ENCODE data around the gene HIRA. TPM values are rescaled to one million over a fixed set of nuclear protein-coding genes. Genes with fewer than 3 reads are reported as not detected.

The HIRA gene
- polyA plus RNA-seq, 1 donor from 2014 or later: 38.1 TPM

DNA sequence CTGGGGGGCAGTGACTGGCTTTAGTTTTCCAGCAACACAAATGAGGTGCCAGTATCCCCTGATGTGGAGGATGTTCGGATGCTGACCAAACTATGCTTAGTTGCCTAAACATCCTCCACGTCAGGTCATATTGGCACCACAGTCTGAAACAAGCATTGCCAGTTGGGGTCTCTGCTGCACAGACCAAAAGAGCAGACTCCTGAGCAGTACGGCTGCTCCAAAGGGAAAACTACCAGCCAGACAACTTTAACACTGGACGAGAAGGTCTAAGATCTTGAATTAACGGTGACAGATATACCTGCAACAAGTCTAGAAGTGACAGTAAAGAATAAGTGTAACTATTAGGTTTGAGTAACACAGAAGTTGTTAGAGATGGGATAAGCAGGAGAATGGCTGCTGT is 99.6 kb downstream of the HIRA start:
- Histone ChIP-seq H3K4me2 (ENCODE audit: low read length) (no peak overlapping the region), H3K79me2 (replicated peaks; ENCODE audit: insufficient read depth, low read length) (no peaks in the 10 kb centered on the region), H3K36me3 (ENCODE audit: insufficient read depth, low read length) (peaks cover 40% of the 10 kb centered on the region), H3K4me3 (ENCODE audit: low read length) (no peak overlapping the region), H3K27me3 (ENCODE audit: insufficient read depth, low read depth, low read length) (no peaks in the 10 kb centered on the region), H3F3A (ENCODE audit: insufficient read depth, low read length, poor library complexity, severe bottlenecking) (no peaks in the 10 kb centered on the region), H3K9me2 (ENCODE audit: insufficient read depth, low read length) (no peaks in the 10 kb centered on the region), H3K9me3 (ENCODE audit: low read length) (peaks cover 10% of the 10 kb centered on the region), H3K27ac (ENCODE audit: low read length) (no peak overlapping the region), H3K9ac (ENCODE audit: low read length) (no peak overlapping the region), H2AFZ (ENCODE audit: low read depth, low read length) (no peak overlapping the region), H4K20me1 (ENCODE audit: insufficient read depth) (no peaks in the 10 kb centered on the region)
- TF ChIP-seq EZH2 (IDR thresholded peaks at IDR 0.05; ENCODE audit: borderline replicate concordance, insufficient read depth, low read length, poor library complexity, severe bottlenecking) (no peak), POLR2AphosphoS5 (IDR thresholded peaks at IDR 0.05) (no peak), REST (IDR thresholded peaks at IDR 0.05; ENCODE audit: borderline replicate concordance) (no peak), SMC3 (conservative IDR thresholded peaks at IDR 0.05; ENCODE audit: poor library complexity) (no peak), TAF1 (IDR thresholded peaks at IDR 0.05; ENCODE audit: low read depth) (no peak), EP300 (conservative IDR thresholded peaks at IDR 0.05; ENCODE audit: poor library complexity, severe bottlenecking) (no peak)

- TF ChIP-seq RAD21 (conservative IDR thresholded peaks at IDR 0.05) (no peak), REST (IDR thresholded peaks at IDR 0.05; ENCODE audit: borderline replicate concordance) (no peak), EZH2 (IDR thresholded peaks at IDR 0.05; ENCODE audit: borderline replicate concordance, insufficient read depth, low read length, poor library complexity, severe bottlenecking) (no peak), EP300 (conservative IDR thresholded peaks at IDR 0.05; ENCODE audit: poor library complexity, severe bottlenecking) (no peak), POLR2AphosphoS5 (IDR thresholded peaks at IDR 0.05) (no peak), TAF1 (IDR thresholded peaks at IDR 0.05; ENCODE audit: low read depth) (no peak), SMC3 (conservative IDR thresholded peaks at IDR 0.05; ENCODE audit: poor library complexity) (no peak), MXI1 (conservative IDR thresholded peaks at IDR 0.05; ENCODE audit: poor library complexity, severe bottlenecking) (no peak)
- TF ChIP-seq, protein P1, sequence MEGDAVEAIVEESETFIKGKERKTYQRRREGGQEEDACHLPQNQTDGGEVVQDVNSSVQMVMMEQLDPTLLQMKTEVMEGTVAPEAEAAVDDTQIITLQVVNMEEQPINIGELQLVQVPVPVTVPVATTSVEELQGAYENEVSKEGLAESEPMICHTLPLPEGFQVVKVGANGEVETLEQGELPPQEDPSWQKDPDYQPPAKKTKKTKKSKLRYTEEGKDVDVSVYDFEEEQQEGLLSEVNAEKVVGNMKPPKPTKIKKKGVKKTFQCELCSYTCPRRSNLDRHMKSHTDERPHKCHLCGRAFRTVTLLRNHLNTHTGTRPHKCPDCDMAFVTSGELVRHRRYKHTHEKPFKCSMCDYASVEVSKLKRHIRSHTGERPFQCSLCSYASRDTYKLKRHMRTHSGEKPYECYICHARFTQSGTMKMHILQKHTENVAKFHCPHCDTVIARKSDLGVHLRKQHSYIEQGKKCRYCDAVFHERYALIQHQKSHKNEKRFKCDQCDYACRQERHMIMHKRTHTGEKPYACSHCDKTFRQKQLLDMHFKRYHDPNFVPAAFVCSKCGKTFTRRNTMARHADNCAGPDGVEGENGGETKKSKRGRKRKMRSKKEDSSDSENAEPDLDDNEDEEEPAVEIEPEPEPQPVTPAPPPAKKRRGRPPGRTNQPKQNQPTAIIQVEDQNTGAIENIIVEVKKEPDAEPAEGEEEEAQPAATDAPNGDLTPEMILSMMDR (IDR thresholded peaks at IDR 0.05; ENCODE audit: poor library complexity, severe bottlenecking): no peak
- no peak overlapping the region for H3K9ac ChIP-seq (ENCODE audit: low read length)
- no peaks in the 10 kb centered on the region for H4K20me1 ChIP-seq (ENCODE audit: insufficient read depth)
- H3K27me3 ChIP-seq (ENCODE audit: insufficient read depth, low read depth, low read length): no peaks in the 10 kb centered on the region
- H3K4me3 ChIP-seq (ENCODE audit: low read length): no peak overlapping the region
- H2AFZ ChIP-seq (ENCODE audit: low read depth, low read length): no peak overlapping the region
- peaks cover 36% of the 10 kb centered on the region for H3K36me3 ChIP-seq (ENCODE audit: insufficient read depth, low read length)
- H3K9me3 ChIP-seq (ENCODE audit: low read length): peaks cover 7% of the 10 kb centered on the region
- no peaks in the 10 kb centered on the region for H3F3A ChIP-seq (ENCODE audit: insufficient read depth, low read length, poor library complexity, severe bottlenecking)
- H3K27ac ChIP-seq (ENCODE audit: low read length): no peak overlapping the region
- no peak overlapping the region for H3K4me2 ChIP-seq (ENCODE audit: low read length)
- H3K9me2 ChIP-seq (ENCODE audit: insufficient read depth, low read length): no peaks in the 10 kb centered on the region
- no peaks in the 10 kb centered on the region for H3K79me2 ChIP-seq (replicated peaks; ENCODE audit: insufficient read depth, low read length)
Observed at GRCh38 chr22:19331474-19331873, 100.1 kb downstream of the HIRA start.

All from neural cell (in vitro differentiated cells).